GM21529 (cell line): ENCODE data around the gene DOCK4.

Experiments used
- ATAC-seq: cut with Tn5 transposase; IDR thresholded peaks from one replicate; pipeline ENCODE4 v1.9.1; 2021; ENCODE audit not compliant: unreplicated experiment

The DOCK4 gene

GRCh38 chr7:112193915-112194502, 12.2 kb downstream of the DOCK4 start:
- ATAC-seq: no peak

DNA sequence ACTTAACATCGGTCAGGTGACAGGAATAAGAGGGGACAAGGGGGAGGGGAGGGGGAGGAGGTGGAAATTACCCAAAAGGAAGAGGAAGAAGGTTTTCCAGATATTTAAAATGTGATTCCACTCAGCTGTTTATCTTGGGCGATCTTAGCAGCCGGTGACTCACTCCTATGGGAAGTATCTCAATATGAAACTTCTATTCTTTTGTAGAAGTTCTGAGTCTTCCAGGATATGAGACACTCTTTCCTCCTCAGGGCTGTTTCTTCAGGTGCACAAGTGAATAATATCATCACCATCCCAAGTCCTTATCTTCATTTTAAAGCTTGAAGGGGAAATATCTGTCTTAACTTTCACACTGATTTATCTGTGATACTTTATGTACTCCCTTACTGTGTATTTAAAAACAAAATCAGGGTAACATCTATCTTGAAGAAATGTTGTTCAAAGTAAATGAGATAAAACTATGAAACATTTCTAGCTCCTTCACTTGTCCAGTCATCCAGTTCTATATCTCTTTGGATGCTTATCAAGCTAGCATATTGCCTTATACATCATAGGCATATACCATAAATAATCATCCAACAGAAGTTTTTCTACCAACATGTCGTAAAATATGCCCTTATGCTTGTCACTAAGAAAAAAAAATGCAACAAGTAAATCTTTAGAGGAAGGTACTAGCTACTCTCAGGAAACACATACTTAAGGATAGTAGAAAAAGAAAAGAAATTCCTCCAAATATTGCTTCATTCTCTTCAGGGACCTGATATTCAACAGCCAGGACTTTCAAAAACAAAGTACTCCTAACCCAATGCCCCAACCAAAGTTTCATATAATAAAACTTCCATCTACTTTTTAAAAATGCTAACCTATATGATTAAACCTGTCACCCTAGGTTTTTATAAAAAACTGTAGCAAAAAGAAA, 13.7 kb downstream of the DOCK4 start:
- no peak for ATAC-seq

GRCh38 chr7:112190120-112190519, 16.1 kb downstream of the DOCK4 start:
- ATAC-seq: no peak

GRCh38 chr7:112189691-112190090, 16.5 kb downstream of the DOCK4 start:
- ATAC-seq: no peak

- no peak for ATAC-seq
Observed at GRCh38 chr7:112188257-112188656, 17.9 kb downstream of the DOCK4 start.

DNA sequence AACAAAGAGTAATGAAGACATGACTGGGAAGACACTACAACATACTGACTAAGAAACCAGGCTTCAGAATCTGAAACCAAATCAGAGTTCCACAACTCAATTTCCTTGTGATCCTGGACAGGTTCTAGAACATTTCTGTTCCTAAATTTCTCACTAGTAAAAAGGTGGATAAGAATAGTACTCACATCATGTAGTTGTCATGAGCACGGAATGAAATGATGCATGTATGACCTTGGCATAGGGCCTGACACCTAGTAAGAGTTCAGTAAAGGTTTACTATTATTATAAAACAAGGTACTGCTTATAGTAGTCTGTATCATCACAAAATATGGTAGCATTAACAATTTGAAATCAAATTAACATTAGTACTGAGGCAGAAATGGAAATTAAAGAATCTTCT, 19.9 kb downstream of the DOCK4 start:
- no peak for ATAC-seq

DNA sequence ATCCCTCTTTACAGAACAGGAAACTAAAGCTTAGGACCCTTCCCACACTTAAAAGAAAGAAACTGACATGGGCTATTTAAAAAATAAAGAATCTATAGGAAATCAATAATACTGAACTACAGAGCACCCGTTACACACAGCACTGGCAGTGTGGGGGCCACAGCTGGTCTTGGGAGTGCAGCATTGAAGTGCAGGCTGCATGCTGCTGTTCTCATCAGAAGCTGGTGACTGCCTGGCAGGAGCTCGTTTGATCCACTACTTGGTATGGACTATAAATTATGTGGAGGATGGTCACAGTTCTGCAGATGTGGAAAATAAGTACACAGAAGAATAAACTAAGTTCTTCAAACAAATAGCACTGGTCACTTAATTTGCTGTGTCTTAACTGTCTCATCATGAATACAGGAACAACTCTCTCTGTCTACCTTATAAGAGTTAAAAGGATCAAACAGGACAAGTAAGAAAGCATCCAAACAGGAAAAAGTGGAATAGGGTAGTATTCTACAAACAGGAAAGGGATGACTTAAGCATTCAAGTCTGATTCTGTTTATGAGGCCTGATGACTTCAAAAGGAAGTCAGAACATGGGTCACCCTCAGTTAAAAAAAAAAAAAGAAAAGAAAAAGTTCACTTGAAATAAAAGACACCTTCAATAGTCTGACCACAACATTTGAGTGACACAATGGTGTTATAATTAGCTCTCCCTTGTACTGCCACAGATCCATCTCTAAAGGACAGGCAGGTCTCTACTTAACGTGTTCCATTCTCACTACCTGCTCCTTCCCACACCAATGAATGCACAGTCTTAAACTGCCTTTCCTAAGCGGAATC, 21.0 kb downstream of the DOCK4 start:
- no peak for ATAC-seq

DNA sequence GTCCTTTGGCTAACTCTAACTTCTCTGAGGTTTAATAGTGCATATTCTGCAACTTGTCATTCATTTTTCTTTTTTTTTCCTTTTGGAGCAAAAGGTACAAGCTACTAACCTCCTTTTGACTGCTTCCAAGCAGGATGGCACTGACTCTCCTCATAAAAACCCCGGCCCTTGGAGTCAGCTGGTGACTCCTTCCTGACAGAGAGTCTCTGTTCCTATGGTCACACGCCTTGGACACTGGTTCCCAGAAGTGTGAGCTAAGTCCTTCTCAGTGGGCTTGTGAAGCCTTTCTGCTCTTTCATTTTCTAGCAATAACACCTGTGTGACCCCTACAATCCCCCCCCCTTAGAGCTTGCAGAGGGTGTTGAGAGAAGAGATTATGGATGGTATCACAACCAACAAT, 21.7 kb downstream of the DOCK4 start:
- ATAC-seq: no peak

DNA sequence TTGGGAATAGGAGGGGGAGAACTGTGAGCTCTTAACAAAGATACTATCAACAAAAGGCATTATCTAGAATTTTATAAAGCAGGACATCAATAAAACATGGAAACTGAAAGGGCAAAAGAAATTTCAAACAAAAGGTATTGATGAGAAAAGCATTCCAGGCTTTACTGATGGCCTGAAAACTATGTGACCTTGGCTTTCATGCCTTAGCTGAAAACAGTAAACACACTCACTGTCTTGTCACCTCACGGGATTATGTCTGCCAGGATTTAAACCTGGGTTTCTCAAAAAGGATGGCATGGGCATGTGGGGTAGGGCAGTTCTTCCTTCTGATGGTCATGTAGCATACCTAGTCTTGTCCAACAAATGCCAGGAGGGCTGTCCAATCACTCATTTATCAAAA, 22.9 kb downstream of the DOCK4 start:
- no peak for ATAC-seq

DNA sequence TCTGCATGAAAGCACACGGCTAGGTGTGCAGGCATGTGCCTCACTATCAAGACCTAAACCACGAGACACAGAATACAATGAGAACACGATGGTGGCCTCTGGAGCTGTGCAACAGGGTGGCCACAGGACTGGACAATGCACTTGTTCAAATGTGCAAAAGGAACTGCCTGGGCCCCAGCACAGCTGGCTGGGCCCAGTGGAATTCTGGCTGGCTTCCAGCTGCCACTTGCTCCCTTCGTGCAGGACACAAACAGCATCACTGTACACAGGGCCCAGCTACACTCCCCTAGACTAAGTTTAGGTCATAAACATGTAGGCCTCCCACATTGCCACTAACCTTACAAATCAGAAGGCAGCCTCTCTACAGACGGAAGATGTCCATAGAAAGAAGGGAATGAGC, 23.4 kb downstream of the DOCK4 start:
- ATAC-seq: no peak

GRCh38 chr7:112180223-112180622, 26.0 kb downstream of the DOCK4 start:
- ATAC-seq: no peak

GRCh38 chr7:112176693-112177415, 29.3 kb downstream of the DOCK4 start:
- ATAC-seq: no peak

DNA sequence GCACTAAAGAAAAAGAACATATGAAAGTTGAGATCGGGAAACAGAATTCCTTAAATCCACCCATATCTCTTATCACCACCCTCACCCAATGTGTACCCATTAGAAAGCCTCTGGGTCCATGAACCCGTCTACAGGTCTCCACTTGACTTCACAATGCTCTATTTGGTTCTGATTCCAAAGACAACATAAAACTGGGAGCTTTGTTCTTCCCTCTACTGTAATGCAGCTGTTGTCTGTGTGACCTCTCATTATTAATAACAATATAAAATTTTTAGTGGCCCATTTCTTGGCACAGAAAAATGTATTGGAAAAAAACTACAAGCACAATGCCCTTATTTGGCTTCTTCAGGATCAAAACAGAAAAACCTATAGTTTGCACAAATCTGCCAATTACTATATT, 30.0 kb downstream of the DOCK4 start:
- ATAC-seq: no peak

GRCh38 chr7:112174192-112174591, 32.0 kb downstream of the DOCK4 start:
- no peak for ATAC-seq

GRCh38 chr7:112173568-112173905, 32.7 kb downstream of the DOCK4 start:
- ATAC-seq: no peak

DNA sequence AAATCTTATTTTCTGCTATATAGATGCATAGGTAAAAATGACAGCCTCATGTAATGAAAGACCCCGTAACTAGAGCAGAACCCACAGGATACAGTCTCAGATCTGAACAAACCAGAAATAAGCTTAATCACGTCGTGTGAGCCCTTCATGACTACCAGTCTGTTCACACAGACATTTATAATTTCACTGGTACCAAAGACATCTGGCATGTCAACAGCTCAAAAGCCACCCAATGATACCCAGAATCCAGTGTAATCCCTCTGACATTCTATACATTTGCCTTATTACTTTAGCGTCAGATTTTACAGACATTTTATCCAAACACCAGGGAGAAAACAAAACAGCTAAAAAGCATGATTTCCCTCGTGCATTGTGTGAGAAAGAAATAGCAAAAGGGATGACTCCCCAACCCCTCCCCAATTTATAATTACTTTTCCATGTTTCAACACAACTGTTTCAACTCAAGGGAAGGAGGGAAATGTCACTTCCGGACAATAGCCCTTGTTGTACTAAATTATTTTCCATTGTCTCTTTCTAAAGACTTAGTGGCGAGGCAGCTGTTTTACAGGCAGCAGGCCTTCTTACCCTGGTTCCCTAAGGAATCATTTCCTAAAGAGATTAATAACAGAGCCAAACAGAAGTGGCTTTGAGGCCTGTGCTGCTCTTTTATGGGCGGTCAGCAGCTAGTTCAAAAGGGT, 33.2 kb downstream of the DOCK4 start:
- ATAC-seq: no peak

DNA sequence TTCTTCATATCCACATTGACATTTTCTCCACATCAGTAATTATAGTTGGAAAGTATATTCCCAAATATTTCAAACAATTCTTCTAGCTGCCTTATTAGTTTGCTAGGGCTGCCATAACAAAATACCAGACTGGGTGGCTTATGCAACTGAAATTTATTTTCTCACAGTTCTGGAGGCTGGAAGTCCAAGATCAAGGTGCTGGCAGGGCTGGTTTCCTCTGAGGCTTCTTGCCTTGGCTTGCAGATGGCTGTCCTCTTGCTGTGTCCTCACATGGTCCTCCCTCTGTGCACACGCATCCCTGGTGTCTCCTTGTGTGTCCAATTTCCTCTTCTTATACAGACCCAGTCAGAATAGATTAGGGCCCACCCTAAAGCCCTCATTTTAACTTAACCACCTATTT, 34.5 kb downstream of the DOCK4 start:
- no peak for ATAC-seq

GRCh38 chr7:112168915-112169314, 37.3 kb downstream of the DOCK4 start:
- ATAC-seq: no peak

DNA sequence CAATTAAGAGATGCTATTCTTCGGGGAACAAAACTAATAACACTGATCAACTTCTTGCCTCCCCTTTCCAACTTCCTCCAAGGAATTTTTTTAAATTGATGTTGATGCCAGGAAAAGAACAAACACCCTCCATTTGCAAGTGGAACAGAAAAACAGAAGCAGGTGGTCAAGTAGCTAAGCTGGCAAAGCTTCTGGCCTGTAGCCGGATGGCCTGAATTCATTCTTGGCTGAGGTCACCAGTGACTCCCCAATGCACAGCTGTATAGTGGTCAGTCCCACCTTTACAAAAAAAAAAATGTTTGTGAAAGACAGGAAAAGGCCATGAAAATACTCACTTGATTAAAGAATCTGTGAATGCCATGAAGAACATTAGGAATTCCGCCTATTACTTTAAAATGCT, 39.1 kb downstream of the DOCK4 start:
- no peak for ATAC-seq

GRCh38 chr7:112162784-112163506, 43.3 kb downstream of the DOCK4 start:
- ATAC-seq: no peak
